ENCODE results near the gene ALDH3A1. TPM values are rescaled to one million over a fixed set of nuclear protein-coding genes. Genes with fewer than 3 reads are reported as not detected.

ALDH3A1 gene
- total RNA-seq, 2 experiments from 2014 or later, result not detected

DNA sequence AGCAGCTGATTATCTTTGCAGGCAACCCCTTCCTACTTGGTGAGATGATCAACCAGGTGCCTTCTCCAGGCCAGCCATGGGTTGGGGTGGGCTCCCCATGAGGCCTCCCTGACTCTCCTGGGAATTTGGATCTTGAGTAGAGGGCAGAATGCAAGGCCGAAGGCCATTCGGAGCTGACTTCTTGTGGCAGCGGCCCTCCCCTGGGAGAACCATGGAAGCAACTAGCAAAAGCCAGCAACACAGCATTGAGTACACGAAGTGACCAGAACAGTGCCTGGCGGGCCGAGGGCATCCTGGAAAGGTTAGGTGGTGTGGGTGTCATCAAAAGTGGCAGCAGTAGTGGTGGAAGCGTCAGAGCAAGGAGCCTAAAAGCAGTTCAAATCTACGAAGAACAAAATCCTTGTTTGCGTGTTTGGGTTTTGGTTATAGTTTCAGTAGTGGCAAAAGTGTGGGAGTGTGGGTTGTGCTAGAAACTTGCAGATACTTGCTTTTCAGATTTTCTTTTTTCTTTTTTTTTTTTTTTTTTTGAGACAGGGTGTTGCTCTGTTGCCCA is 2.0 kb upstream of the ALDH3A1 start:
- Mint-ChIP-seq H3K9me3 (no peaks in the 10 kb centered on the region), H3K4me3 (no peak overlapping the region), H3K4me1 (ENCODE audit: low read depth) (peaks cover 11% of the 10 kb centered on the region), H3K27ac (no peak overlapping the region), H3K36me3 (ENCODE audit: low read depth) (no peaks in the 10 kb centered on the region), H3K27me3 (peaks cover 5% of the 10 kb centered on the region)
- no peaks in the 10 kb centered on the region for H3K36me3 ChIP-seq (ENCODE audit: insufficient read depth, low read length)
- no peak for DNase-seq
- no peak overlapping the region for H3K4me3 ChIP-seq (ENCODE audit: low read length)
- intact Hi-C loops (cut with DNase I, micrococcal nuclease), result no loop called here
- H3K4me1 ChIP-seq (ENCODE audit: insufficient read depth, low read length), result peaks cover 4% of the 10 kb centered on the region
- no peaks in the 10 kb centered on the region for H3K9me3 ChIP-seq (ENCODE audit: control insufficient read depth in 1 of 2, insufficient read depth in 1 of 2, low read length in 2 of 2)
- ATAC-seq (ENCODE audit: poor library complexity), result no peak
- no peaks in the 10 kb centered on the region for H3K27me3 ChIP-seq (ENCODE audit: control insufficient read depth in 1 of 2, insufficient read depth in 2 of 2, low read length in 2 of 2)
- no peak overlapping the region for H3K27ac ChIP-seq (ENCODE audit: low read depth in 1 of 2, low read length in 2 of 2)
- TF ChIP-seq CTCF (IDR thresholded peaks at IDR 0.05), result no peak
- CTCF ChIA-PET, result interaction anchor here (0.7 kb wide), 1 partner anchor 147 kb away, joined by 3 read pairs; no protein-coding TSS in a partner anchor
- POLR2A ChIA-PET, result no interaction called here

DNA sequence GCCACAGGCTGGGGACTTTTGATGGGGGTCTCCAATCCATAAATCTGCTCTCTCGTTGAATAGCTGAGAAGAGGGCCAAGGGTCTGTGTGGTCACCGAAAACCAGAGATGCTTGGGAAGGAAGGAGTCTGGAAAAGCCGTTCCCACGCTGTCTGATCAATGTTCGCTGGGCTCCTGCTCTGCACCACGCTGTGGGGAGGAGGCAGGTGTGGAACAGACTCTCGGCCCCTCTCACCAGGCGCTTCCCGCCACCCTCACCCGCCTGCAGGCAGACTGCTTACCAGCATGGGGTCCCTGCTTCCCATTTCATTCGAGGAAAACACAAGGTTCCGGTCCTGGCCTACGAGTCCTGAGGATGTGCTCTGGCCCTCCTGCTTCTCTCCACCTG is 702 bp upstream of the ALDH3A1 start:
- Histone ChIP-seq H3K27ac (ENCODE audit: low read depth in 1 of 2, low read length in 2 of 2) (no peak overlapping the region), H3K27me3 (ENCODE audit: control insufficient read depth in 1 of 2, insufficient read depth in 2 of 2, low read length in 2 of 2) (no peaks in the 10 kb centered on the region), H3K4me3 (ENCODE audit: low read length) (no peak overlapping the region), H3K4me1 (ENCODE audit: insufficient read depth, low read length) (peaks cover 11% of the 10 kb centered on the region), H3K36me3 (ENCODE audit: insufficient read depth, low read length) (no peaks in the 10 kb centered on the region), H3K9me3 (ENCODE audit: control insufficient read depth in 1 of 2, insufficient read depth in 1 of 2, low read length in 2 of 2) (no peaks in the 10 kb centered on the region)
- Mint-ChIP-seq H3K27ac (no peak overlapping the region), H3K36me3 (ENCODE audit: low read depth) (no peaks in the 10 kb centered on the region), H3K27me3 (peaks cover 4% of the 10 kb centered on the region), H3K9me3 (no peaks in the 10 kb centered on the region), H3K4me1 (ENCODE audit: low read depth) (peaks cover 14% of the 10 kb centered on the region), H3K4me3 (no peak overlapping the region)
- ChIA-PET CTCF (no interaction called here), POLR2A (no interaction called here)
- no peak for ATAC-seq (ENCODE audit: poor library complexity)
- no peak for DNase-seq
- no peak for TF ChIP-seq CTCF (IDR thresholded peaks at IDR 0.05)
- intact Hi-C loops (cut with DNase I, micrococcal nuclease), result loop anchor here in 1 of 2 experiments (5.0 kb wide), 1 partner anchor 96 kb away; no protein-coding TSS in a partner anchor

DNA sequence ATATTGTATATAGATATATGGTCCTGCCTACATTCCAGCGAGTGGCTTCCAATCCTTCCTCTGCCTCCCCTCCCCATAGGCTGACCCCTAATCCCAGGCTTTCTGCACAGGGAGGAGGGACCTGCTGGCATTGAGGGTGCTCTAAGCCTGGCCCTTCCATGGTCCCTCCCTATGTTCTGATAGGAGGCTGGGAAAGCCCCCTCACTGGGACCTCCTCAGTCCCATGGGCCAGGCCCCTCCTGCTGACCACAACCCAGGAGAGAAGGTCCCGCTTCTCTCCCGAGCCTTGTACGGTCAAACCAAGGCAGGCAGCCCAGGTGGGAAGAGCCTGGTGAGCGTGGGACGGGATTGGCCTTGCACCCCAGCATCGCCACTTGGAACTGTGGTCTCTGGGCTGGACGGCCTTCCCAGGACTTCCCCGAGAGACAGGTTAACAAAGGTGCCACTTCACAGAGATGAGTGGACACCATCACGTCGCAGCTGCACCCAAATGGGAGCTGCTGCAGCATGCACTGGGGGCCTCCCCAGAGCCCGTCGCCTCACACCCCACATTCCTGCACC is 859 bp downstream of the ALDH3A1 start:
- Mint-ChIP-seq H3K4me1 (ENCODE audit: low read depth) (peaks cover 14% of the 10 kb centered on the region), H3K36me3 (ENCODE audit: low read depth) (no peaks in the 10 kb centered on the region), H3K27ac (no peak overlapping the region), H3K4me3 (no peak overlapping the region), H3K27me3 (no peaks in the 10 kb centered on the region), H3K9me3 (no peaks in the 10 kb centered on the region)
- no peak overlapping the region for H3K4me3 ChIP-seq (ENCODE audit: low read length)
- DNase-seq (no peak), ATAC-seq (ENCODE audit: poor library complexity) (no peak)
- no peak for TF ChIP-seq CTCF (IDR thresholded peaks at IDR 0.05)
- no peaks in the 10 kb centered on the region for H3K9me3 ChIP-seq (ENCODE audit: control insufficient read depth in 1 of 2, insufficient read depth in 1 of 2, low read length in 2 of 2)
- intact Hi-C loops (cut with DNase I, micrococcal nuclease), result loop anchor here in 1 of 2 experiments (5.0 kb wide), 1 partner anchor 95 kb away; no protein-coding TSS in a partner anchor
- CTCF ChIA-PET, result interaction anchor here (0.6 kb wide), 1 partner anchor 42 kb away, joined by 4 read pairs; no protein-coding TSS in a partner anchor
- H3K36me3 ChIP-seq (ENCODE audit: insufficient read depth, low read length), result no peaks in the 10 kb centered on the region
- no peaks in the 10 kb centered on the region for H3K27me3 ChIP-seq (ENCODE audit: control insufficient read depth in 1 of 2, insufficient read depth in 2 of 2, low read length in 2 of 2)
- no peak overlapping the region for H3K27ac ChIP-seq (ENCODE audit: low read depth in 1 of 2, low read length in 2 of 2)
- peaks cover 11% of the 10 kb centered on the region for H3K4me1 ChIP-seq (ENCODE audit: insufficient read depth, low read length)
- POLR2A ChIA-PET, result no interaction called here
